ENCODE data around the gene ZBTB16. TPM values are rescaled to one million over a fixed set of nuclear protein-coding genes. Genes with fewer than 3 reads are reported as not detected.

The ZBTB16 gene
- total RNA-seq, 1 donor from 2014 or later, result 21.9 TPM

GRCh38 chr11:114188851-114189570 is 129.5 kb downstream of the ZBTB16 start:
- Mint-ChIP-seq H3K27me3 (ENCODE audit: low read depth) (peaks cover 2% of the 10 kb centered on the region), H3K27ac (ENCODE audit: unreplicated experiment) (no peak overlapping the region), H3K4me1 (ENCODE audit: low read depth) (no peaks in the 10 kb centered on the region), H3K4me3 (ENCODE audit: unreplicated experiment) (no peak overlapping the region), H3K36me3 (ENCODE audit: low read depth) (peaks cover 46% of the 10 kb centered on the region), H3K9me3 (ENCODE audit: low read depth) (peaks cover 15% of the 10 kb centered on the region)
- no peak for TF ChIP-seq CTCF (IDR thresholded peaks at IDR 0.05)
- DNase-seq (ENCODE audit: low spot score), result no peak

GRCh38 chr11:114190630-114191029 is 131.1 kb downstream of the ZBTB16 start:
- no peak for DNase-seq (ENCODE audit: low spot score)
- peaks cover 40% of the 10 kb centered on the region for H3K36me3 Mint-ChIP-seq (ENCODE audit: low read depth)
- peaks cover 12% of the 10 kb centered on the region for H3K4me1 Mint-ChIP-seq (ENCODE audit: low read depth)
- H3K27me3 Mint-ChIP-seq (ENCODE audit: low read depth), result peaks cover 2% of the 10 kb centered on the region
- H3K27ac Mint-ChIP-seq (ENCODE audit: unreplicated experiment), result no peak overlapping the region
- no peak overlapping the region for H3K4me3 Mint-ChIP-seq (ENCODE audit: unreplicated experiment)
- H3K9me3 Mint-ChIP-seq (ENCODE audit: low read depth), result peaks cover 15% of the 10 kb centered on the region
- no peak for TF ChIP-seq CTCF (IDR thresholded peaks at IDR 0.05)

GRCh38 chr11:114191893-114192292 is 132.4 kb downstream of the ZBTB16 start:
- H3K27ac Mint-ChIP-seq (ENCODE audit: unreplicated experiment), result no peak overlapping the region
- H3K4me3 Mint-ChIP-seq (ENCODE audit: unreplicated experiment), result no peak overlapping the region
- peaks cover 15% of the 10 kb centered on the region for H3K9me3 Mint-ChIP-seq (ENCODE audit: low read depth)
- peaks cover 18% of the 10 kb centered on the region for H3K4me1 Mint-ChIP-seq (ENCODE audit: low read depth)
- TF ChIP-seq CTCF (IDR thresholded peaks at IDR 0.05), result no peak
- peaks cover 39% of the 10 kb centered on the region for H3K36me3 Mint-ChIP-seq (ENCODE audit: low read depth)
- no peaks in the 10 kb centered on the region for H3K27me3 Mint-ChIP-seq (ENCODE audit: low read depth)
- DNase-seq (ENCODE audit: low spot score), result no peak

- Mint-ChIP-seq H3K9me3 (ENCODE audit: low read depth) (peaks cover 15% of the 10 kb centered on the region), H3K4me3 (ENCODE audit: unreplicated experiment) (no peak overlapping the region), H3K36me3 (ENCODE audit: low read depth) (peaks cover 33% of the 10 kb centered on the region), H3K27ac (ENCODE audit: unreplicated experiment) (no peak overlapping the region), H3K27me3 (ENCODE audit: low read depth) (no peaks in the 10 kb centered on the region), H3K4me1 (ENCODE audit: low read depth) (peaks cover 28% of the 10 kb centered on the region)
- TF ChIP-seq CTCF (IDR thresholded peaks at IDR 0.05), result peak; percentile 25
- no peak for DNase-seq (ENCODE audit: low spot score)
These were observed 133.4 kb downstream of the ZBTB16 start for GRCh38 chr11:114192841-114193389.

GRCh38 chr11:114193730-114194679 is 134.5 kb downstream of the ZBTB16 start:
- no peak for TF ChIP-seq CTCF (IDR thresholded peaks at IDR 0.05)
- peaks cover 39% of the 10 kb centered on the region for H3K4me1 Mint-ChIP-seq (ENCODE audit: low read depth)
- no peak overlapping the region for H3K4me3 Mint-ChIP-seq (ENCODE audit: unreplicated experiment)
- peaks cover 25% of the 10 kb centered on the region for H3K36me3 Mint-ChIP-seq (ENCODE audit: low read depth)
- H3K27ac Mint-ChIP-seq (ENCODE audit: unreplicated experiment), result no peak overlapping the region
- no peak for DNase-seq (ENCODE audit: low spot score)
- H3K27me3 Mint-ChIP-seq (ENCODE audit: low read depth), result no peaks in the 10 kb centered on the region
- peaks cover 15% of the 10 kb centered on the region for H3K9me3 Mint-ChIP-seq (ENCODE audit: low read depth)
